NOMO-1 treated with dmso at 0.1 percent for 144 hours (cell line): ENCODE results near the gene APC.
"Not testable (repeated sequence)": the region's sequence is repeated elsewhere in the genome, so short reads cannot be mapped to it uniquely, and the experiment has no call there.

Experiments used
- DNase-seq: peaks from one replicate; lab custom pipeline; 2025; ENCODE audit not compliant: unreplicated experiment; lab: John Stamatoyannopoulos, UW

Gene APC

DNA sequence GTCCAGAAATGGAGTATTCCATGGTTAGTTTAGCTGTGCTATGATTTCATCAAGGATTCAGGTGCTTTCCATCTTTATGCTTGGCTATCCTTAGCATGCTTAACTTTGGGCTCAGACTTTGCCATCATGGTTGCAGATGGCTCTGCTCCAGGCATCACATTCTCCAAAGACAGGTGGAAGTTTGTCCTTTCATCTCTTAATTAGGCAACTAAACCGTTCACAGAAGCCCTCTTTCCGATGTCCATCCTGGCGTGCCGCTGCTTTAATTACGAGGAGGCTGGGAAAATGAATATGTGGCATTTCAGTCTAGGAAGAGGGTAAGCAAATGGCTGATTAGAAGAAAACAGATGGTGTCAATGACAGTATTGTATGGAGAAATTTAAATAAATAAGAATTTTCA is 24.5 kb upstream of the APC start:
- no peak for DNase-seq

DNA sequence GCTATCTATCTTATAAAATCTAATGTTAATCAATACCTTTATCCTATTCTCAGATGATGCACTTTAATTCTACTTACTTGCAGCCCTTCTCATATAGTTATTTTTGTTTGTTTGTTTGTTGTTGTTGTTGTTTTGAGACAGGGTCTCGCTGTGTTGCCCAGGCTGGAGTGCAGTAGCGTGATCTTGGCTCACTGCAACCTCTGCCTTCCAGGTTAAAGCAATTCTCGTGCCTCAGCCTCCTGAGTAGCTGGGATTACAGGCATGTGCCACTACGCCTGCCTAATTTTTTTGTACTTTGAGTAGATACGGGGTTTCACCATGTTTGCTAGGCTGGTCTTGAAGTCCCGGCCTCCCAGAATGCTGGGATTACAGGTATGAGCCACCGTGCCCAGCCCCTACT is 20.8 kb upstream of the APC start:
- DNase-seq: not testable (repeated sequence)

DNA sequence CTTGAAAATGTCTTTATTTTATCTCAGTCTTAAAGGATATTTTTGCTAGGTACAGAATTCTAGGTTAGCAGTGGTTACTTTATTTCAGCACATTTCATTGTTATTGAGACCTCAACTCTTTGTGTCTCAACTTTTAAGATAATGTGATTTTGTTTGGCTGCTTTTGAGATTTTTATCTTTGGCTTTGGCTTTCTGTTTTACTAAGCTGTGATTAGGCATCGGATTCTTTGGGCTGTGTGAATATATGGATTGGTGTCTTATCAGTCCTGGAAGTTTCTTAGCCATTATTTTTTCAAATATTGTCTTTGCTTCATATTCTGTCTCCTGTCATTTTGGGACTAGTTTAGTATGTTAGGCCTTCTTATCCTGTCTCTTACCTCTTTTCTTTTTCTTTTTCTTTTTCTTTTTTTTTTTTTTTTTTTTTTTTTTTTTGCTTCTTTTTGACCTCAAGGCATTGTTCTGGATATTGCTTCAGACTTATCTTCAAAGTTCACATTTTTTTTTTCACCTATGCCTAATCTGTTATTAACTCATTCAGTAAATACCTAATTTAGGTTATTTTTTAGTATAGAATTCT is 20.1 kb upstream of the APC start:
- no peak for DNase-seq

DNA sequence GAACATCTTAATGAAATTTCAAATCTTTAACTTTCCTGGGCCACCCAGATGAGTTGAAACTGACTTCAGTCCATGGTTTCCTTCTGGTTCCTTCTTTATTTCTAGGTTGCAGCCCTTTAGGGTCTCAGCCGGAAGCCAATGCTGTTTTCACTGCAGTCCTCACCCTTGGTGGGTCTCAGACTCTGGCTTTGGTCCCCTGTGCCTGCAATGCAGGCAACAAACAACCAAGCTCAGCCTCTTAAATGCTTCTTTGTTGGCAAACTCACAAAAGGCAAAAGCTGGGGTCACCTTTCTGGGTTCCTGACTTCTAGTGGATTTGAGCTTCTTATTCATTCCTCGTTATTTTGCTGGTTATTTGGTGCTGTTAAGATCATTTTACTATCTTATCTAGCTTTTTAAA is 19.3 kb upstream of the APC start:
- no peak for DNase-seq

DNA sequence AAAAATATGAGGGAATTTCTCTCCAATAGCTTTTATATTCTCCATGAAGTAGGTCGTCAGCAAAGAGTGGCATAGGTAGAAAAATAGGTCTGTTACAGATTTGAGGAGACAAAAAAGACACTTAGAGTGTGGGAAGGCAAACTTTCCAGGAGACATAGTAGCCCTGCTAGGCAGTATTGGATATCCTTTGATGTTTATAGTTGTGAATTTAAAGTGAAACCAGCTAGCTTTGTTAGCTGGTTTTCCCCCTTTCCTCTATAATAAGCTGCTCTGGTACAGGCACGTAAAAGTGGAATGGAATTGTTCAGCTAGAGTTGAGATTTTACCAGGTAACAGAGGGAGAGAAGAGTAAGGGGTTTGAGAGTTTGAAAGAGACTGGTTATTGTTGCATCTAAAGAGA is 17.1 kb upstream of the APC start:
- no peak for DNase-seq

DNA sequence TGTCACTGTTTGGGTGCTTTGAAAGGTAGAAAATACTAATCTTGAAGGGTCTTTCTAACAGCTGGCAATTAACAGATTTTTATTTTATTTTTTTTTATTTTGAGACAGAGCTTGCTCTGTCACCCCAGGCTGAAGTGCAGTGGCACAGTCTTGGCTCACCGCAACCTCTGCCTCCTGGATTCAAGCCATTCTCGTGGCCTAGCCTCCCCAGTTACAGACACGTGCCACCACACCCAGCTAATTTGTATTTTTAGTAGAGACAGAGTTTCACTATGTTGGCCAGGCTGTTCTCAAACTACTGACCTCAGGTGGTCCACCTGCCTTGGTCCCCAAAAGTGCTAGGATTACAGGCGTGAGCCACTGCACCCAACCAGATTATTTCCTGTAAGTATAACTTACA is 12.8 kb upstream of the APC start:
- no peak for DNase-seq

DNA sequence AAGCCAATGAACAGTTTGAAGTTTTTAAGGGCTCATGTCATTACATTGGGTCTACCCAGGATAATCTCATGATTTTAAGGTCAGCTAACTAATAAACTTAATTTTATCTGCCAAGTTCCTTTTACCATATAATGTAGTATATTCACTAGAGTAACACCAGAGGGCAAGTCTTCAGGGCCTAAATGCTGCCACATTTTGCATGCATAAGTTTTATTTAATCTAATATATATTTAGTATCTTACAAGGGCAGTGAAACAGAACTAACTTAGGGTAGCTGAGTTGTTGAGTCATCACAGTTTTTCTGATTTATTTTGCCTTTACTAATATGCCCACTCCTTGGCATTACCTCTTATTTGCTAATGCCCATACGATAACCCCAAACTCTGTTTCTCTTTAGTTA is 8.1 kb upstream of the APC start:
- DNase-seq: no peak

DNA sequence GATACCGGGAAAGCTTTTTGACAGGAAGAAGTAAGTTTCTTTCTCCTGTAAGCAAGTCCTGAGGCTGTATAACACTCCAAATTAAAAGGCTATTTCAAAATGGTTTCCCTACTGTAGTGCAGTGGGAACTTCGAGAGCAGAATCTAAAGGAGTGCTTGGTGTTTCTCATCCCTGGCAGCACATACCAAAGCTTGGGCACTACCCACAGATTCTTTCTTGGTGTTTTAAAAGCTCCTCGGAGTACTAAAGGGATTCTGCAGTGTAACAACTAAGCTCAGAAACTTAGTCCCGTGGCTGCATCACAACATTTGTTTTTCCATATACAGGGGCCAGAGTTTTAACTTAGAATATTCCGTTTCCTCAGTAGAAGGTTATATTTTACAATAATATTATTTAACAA is 5.6 kb upstream of the APC start:
- DNase-seq: no peak

DNA sequence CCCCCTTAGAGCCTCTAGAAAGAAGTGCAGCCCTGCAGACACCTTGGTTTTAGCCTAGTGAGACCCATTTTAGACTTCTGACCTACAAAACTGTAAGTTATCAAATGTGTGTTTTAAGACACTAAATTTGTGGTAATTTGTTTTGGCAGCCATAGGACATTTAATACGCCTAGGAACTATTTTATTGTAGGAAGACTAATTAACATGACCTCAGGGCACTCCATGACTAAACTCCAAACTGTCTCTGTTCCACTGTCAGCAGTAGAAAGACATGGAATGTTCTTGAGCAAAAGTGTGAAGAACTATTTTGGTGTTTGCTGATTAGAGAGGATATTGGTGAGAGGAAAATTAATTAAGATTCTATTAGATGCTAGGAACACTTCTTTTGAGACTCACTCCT is 4.1 kb upstream of the APC start:
- no peak for DNase-seq

DNA sequence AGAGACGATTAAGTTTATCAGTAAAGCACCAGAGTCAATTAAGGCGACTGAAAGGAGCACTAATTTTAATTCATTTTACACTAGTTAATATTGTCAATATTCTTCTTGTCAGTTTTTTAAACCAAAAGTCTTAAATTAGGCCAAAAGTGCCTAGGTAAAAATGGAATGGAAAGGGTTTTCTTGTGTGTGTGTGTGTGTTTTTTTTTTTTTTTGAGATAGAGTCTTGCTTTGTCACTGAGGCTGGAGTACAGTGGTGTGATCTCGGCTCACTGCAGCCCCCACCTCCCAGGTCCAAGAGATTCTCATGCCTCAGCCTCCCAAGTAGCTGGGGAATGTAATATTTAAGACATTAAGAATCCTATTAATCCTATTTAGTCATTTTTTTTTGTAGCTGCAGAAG is 3.1 kb upstream of the APC start:
- DNase-seq: no peak

DNA sequence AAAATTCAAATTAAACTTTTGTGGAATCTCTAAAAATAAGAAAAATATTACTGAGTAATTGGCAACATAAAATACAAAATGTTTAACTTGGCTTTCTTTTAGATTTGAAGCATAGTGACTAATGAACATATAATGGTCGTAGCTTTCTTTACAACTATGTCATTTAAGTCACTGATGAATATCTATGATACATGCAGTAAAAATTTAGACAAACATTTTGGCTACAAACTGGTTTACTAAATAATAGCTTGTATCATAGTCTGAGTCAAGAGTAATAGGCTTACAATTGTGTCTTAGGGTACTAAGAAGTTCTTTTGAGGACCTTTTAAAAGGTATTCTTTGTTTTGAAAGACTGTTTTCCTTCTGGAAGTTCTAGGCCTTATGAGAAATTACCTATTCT is 2.0 kb upstream of the APC start:
- no peak for DNase-seq

DNA sequence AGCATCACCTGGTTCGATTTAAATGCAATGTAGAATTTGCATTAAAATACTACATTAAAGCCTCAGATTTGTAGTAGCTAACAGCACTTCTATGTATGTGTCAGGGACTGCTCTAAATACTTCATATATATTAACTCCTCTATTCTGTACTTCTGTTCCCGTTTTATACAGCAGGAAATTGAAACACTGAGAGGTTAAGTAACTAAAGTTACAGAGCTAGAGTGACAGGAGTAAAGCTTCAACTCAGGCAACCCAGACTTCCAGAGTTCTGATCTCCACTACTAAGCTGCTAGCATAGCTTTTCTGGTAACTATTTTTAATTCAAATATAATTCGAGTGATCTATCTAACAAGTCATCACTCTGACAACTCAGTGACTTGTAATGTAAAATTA is 619 bp upstream of the APC start:
- no peak for DNase-seq

DNA sequence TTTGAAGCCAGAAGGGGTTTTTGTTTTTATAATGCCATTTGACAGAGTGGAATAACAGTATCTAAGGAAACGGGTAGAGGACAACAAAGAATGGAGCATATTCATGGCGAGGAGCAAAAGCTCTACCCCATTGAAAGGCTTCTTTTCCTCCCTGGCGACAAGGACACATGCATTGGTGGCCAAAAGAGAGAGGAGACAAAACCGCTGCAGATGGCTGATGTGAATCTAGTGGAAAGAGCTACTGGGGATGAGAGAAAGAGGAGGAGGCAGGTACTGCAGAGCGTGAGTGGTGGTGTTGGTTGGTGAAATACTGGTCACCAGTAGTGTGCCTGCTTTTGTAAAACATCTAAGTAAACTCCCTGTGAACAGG is 491 bp downstream of the APC start:
- DNase-seq: no peak

DNA sequence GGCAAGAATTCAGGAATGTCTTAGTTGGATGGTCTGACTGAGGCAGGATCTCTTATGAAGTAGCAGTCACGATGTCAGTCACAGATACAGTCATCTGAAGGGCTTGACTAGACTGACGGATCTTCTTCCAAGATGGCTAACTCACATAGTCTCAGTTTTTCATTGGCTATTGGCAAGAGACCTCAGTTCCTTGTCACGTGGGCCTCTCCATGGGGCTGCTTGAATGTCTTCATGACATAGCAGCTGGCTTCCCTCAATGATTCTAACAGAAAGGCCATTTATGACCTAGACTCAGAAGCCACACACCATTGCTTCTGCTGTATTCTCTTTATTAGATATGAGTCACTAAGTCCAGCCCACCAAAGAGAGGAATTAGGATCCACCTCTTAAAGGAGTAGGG is 4.7 kb downstream of the APC start:
- DNase-seq: no peak

DNA sequence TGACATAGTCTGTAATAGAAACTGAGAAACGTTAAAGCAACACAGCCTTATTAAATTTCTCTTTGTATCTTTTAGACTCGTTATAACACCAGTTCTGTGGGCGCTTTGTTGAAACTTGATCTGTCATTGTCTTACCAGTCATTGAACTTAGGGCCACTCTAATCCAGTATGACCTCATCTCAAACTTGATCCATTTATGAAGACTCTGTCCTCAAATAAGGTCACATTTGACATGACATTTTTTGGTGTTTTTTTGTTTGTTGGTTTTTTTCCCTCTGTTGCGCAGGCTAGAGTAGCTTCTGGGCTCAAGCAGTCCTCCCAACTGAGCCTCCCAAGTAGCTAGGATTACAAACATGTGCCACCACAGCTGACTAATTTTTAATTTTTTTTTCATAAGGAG is 5.9 kb downstream of the APC start:
- DNase-seq: no peak

DNA sequence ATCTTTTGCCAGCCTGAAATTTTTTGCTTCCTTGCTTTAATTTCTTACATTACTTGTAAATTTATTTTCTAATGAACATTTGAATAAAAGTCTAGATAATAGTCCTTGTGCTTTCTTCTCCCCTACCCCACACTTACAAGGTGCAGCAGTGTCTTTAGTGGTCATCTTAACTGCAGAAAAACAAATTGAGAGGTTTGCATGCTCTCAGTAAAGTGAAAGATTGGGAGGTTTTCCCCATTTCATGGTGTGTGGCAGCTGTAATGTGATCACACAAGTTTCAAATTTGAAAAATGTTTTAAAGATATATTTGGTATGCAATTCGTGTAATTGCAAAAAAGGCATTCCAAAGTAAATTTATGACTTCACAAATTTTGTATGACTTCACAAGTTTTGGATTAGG is 14.7 kb downstream of the APC start:
- DNase-seq: no peak

DNA sequence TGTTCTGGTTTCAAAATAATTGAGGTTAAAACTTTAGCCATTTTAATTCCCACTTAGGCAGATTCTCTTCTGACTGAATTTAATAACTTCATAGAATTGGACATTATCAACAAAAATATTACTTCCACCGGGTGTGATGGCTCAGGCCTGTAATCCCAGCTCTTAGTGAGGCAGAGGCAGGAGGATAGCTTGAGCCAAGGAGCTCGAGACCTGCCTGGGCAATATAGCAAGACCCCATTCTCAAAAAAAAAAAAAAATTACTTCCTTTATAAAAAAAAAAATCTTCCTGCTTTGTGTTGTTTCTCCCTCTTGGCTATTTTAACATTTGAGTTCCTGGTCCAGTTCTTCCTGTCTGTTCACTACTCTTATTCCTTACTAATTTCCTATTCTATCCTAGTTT is 18.0 kb downstream of the APC start:
- DNase-seq: no peak

DNA sequence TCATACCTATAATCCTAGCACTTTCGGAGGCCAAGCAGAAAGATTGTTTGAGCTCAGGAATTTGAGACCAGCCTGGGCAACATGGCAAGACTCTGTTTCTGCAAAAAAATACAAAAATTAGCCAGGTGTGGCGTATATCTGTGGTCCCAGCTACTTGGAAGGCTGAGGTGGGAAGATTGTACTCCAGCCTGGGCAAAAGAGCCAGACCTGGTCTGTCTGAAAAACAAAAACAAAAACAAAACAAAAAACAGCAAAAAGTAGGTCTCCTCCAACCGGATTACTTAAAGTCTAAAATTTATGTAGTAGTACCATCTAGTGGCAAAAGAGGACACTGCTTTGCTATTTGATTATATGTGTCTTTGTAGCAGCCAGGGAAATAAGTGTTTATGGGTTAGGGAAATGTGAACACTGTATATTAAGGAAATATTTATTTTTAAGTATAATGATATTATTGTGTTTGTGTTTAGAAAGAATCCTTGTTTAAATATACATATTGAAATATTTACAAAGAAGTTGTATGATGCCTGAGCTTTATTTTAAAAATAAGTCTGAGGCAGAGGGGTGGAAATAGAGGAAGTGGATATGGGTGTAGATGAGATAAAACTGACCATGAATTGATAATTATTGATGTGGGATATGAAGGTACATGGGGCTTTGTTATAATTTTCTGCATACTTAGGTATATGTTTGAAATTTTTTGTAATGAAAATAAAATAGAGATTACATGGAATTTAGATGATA is 20.0 kb downstream of the APC start:
- DNase-seq: peak; percentile 5

DNA sequence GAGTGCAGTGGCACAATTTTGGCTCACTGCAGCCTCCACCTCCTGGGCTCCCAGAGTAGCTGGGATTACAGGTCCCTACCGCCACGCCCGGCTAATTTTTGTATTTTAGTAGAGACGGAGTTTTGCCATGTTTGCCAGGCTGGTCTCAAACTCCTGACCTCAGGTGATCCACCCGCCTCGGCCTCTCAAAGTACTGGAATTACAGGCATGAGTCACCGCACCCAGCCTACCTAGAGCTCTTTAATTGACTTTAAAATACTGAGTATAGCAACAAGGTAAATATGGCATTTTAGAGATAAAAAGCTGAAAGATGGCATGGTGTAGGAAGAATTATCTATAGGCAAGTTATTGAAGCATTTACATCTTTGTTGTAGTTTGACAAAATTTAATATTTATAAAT is 21.0 kb downstream of the APC start:
- no peak for DNase-seq

DNA sequence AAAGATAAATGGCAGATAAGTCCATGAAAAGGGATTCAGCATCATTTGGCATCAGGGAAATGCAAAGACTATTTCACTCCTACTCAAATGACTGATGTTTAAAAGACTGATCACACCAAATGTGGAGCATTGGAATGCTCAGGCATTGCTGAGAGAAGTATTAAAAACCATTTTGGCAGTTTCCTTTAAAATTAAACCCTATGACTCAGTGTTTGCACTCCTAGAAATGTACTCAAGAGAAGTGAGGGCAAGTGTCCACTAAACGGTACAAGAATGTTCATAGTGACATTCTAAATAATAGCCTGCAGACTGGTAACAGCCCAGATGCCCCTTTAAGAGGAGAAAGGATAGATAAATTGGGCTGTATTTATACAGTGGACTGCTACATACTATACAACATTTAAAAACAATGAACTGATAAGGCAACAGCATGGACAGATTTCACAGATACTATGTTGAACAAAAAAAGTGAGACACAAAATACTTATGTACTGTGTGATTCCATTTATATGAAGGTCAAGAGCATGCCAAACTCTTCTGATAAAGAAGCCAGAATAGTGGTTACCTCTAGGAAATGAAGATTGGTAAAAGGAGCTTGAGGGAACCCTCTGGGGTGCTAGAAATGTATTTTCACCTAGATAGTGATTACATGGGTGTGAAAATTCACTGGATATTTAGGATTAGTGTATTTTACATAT is 24.6 kb downstream of the APC start:
- no peak for DNase-seq

DNA sequence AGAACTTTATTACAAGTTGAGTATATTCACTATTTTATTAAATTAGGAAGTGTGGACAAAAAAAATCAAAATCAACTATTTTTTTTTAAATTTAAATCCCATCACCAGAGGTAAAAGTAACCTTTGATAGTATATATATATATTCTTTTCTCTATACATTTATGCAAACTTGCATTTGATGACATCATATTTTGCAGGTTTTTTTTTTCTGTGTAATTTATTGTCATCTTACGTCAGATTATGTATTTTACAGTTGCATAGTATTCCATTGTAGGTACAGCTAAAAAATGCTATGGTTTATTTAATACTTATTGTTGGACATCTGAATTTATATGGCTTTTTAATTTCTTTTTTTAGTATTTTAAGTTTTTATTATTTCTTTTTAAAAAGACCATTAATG is 25.5 kb downstream of the APC start:
- no peak for DNase-seq

DNA sequence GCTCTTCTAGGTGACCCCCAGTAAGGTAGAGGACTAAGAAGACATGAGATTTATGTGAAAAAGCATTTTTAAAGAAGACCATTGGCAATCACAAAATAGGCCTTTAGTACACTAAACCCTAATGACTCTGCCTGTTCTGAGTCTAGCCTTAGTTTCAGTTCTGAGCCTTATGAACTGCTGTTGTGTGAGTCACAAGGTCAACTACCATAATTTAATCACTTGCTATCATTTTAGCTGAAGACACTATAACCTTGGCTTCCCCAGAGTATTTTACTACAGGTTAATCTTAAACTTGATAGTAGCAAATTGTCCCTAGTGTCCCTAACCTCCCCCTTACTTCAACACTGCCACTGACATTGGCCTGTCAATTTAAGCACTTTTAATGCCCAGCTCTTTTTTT is 34.4 kb downstream of the APC start:
- no peak for DNase-seq
